Small intestine (tissue), 7 donors: Measurements from ENCODE around the gene RAX. TPM values are rescaled to one million over a fixed set of nuclear protein-coding genes. Genes with fewer than 3 reads are reported as not detected.

Experiments used
- DNase-seq, 2 donors: peaks; one replicate each; pipeline versions ENCODE4 v3.0.0 to v3.0.0-alpha.2; 2013
- FAIRE-seq: peaks from 2 replicates; lab custom pipeline; 2012; peaks lifted over from hg19 to GRCh38; lab: Jason Lieb, UNC
- H3K27ac ChIP-seq, 3 donors: one replicate each; pipeline ENCODE4 v1.5.1; 2013; ENCODE audit warnings: low read length in 2 of 3, mild to moderate bottlenecking in 2 of 3, control low read depth in 1 of 3, inconsistent platforms in 1 of 3, low read depth in 1 of 3, moderate library complexity in 1 of 3
- H3K27me3 ChIP-seq, 3 donors: one replicate each; pipeline ENCODE4 v1.6.1; 2013; ENCODE audit warnings: low read length in 3 of 3, inconsistent platforms in 1 of 3; ENCODE audit not compliant: control insufficient read depth in 3 of 3, insufficient read depth in 3 of 3
- H3K36me3 ChIP-seq, 3 donors: one replicate each; pipeline ENCODE4 v1.6.1; 2013; ENCODE audit warnings: low read length in 3 of 3, inconsistent platforms in 1 of 3, low read depth in 1 of 3, mild to moderate bottlenecking in 1 of 3, moderate library complexity in 1 of 3; ENCODE audit not compliant: control insufficient read depth in 3 of 3, insufficient read depth in 2 of 3
- H3K4me1 ChIP-seq, 3 donors: one replicate each; pipeline ENCODE4 v1.6.1; 2013; ENCODE audit warnings: low read length in 2 of 3, inconsistent platforms in 1 of 3, low read depth in 1 of 3, mild to moderate bottlenecking in 1 of 3, moderate library complexity in 1 of 3; ENCODE audit not compliant: control insufficient read depth in 3 of 3, insufficient read depth in 2 of 3
- H3K4me3 ChIP-seq, 3 donors: one replicate each; pipeline ENCODE4 v1.5.1; 2013; ENCODE audit warnings: low read length in 3 of 3, control low read depth in 1 of 3, inconsistent platforms in 1 of 3, low read depth in 1 of 3, mild to moderate bottlenecking in 1 of 3, moderate library complexity in 1 of 3
- H3K9me3 ChIP-seq, 2 donors: one replicate each; pipeline ENCODE4 v1.6.1; 2013; ENCODE audit warnings: low read depth in 1 of 2, low read length in 1 of 2; ENCODE audit not compliant: control insufficient read depth in 2 of 2, insufficient read depth in 1 of 2
- WGBS, 3 donors: extraction: QIAGEN DNeasy Blood & Tissue Kit; methylation state at CpG; one replicate each; pipeline ENCODE4 v1.1.7; 2013; 5-methylcytosine and 5-hydroxymethylcytosine counted together
- polyA plus RNA-seq, 4 donors: library from polyadenylated mRNA; stranded (reverse) in 3 of 4; unstranded in 1 of 4; fragments of 200-250 nt in 3 of 4; fragments of 120-200 nt in 1 of 4; gene quantifications; one replicate each; pipeline versions ENCODE4 v1.2.1 to v1.2.3, GENCODE V29; 2013
- donor health status: healthy with polysubstance abuse.
- donor health status: control.
- donor health status: control.
- donor health status: Bipolar disorder and iron deficiency.
- donor health status: healthy.

The RAX gene
- polyA plus RNA-seq, 4 donors, result 0.01 TPM; not detected in 3

GRCh38 chr18:59231877-59232276 is 41.4 kb downstream of the RAX start:
- no peak for FAIRE-seq

GRCh38 chr18:59231114-59231513 is 42.1 kb downstream of the RAX start:
- WGBS, 3 donors, result 65 to 70% (median 66%) methylated on average over 5 of the region's 5 CpGs
- Histone ChIP-seq H3K36me3 (no peaks in the 10 kb centered on the region), H3K27ac (no peak overlapping the region), H3K27me3 (peaks cover 0 to 13% (median 0%) of the 10 kb centered on the region in 3 donors), H3K4me3 (no peak overlapping the region), H3K9me3 (no peaks in the 10 kb centered on the region), H3K4me1 (no peaks in the 10 kb centered on the region)
- FAIRE-seq (no peak), DNase-seq (no peak)

More at GRCh38 chr18:59231877-59232276, 41.4 kb downstream of the RAX start:
- H3K27ac ChIP-seq, result no peak overlapping the region
- H3K36me3 ChIP-seq, result no peaks in the 10 kb centered on the region
- WGBS, 3 donors, result 86 to 88% (median 87%) methylated on average over 2 of the region's 2 CpGs
- H3K9me3 ChIP-seq, result no peaks in the 10 kb centered on the region
- no peak overlapping the region for H3K4me3 ChIP-seq
- no peaks in the 10 kb centered on the region for H3K4me1 ChIP-seq
- peaks cover 0 to 9% (median 0%) of the 10 kb centered on the region in 3 donors for H3K27me3 ChIP-seq
- DNase-seq, result no peak

GRCh38 chr18:59229701-59230443 is 43.4 kb downstream of the RAX start:
- no peaks in the 10 kb centered on the region for H3K9me3 ChIP-seq
- 70 to 72% (median 71%) methylated on average over 6 of the region's 6 CpGs for WGBS, 3 donors
- no peaks in the 10 kb centered on the region for H3K4me1 ChIP-seq

GRCh38 chr18:59229191-59229590 is 44.1 kb downstream of the RAX start:
- WGBS, 3 donors, result 86 to 87% (median 86%) methylated on average over 2 of the region's 2 CpGs

More at GRCh38 chr18:59229701-59230443, 43.4 kb downstream of the RAX start:
- no peak for DNase-seq
- Histone ChIP-seq H3K27ac (no peak overlapping the region), H3K4me3 (no peak overlapping the region), H3K27me3 (peaks cover 0 to 13% (median 0%) of the 10 kb centered on the region in 3 donors), H3K36me3 (no peaks in the 10 kb centered on the region)
- FAIRE-seq, result no peak

GRCh38 chr18:59228351-59228750 is 44.9 kb downstream of the RAX start:
- no peak for FAIRE-seq
- 24 to 40% (median 26%) methylated on average over 1 of the region's 1 CpG for WGBS, 3 donors
- H3K36me3 ChIP-seq, result no peaks in the 10 kb centered on the region
- no peaks in the 10 kb centered on the region for H3K9me3 ChIP-seq
- no peak overlapping the region for H3K4me3 ChIP-seq
- H3K27ac ChIP-seq, result no peak overlapping the region
- no peaks in the 10 kb centered on the region for H3K4me1 ChIP-seq
- DNase-seq, result no peak
- peaks cover 0 to 21% (median 0%) of the 10 kb centered on the region in 3 donors for H3K27me3 ChIP-seq

More at GRCh38 chr18:59229191-59229590, 44.1 kb downstream of the RAX start:
- H3K27ac ChIP-seq, result no peak overlapping the region
- no peak overlapping the region for H3K4me3 ChIP-seq
- no peaks in the 10 kb centered on the region for H3K4me1 ChIP-seq
- DNase-seq (no peak), FAIRE-seq (no peak)
- no peaks in the 10 kb centered on the region for H3K36me3 ChIP-seq
- no peaks in the 10 kb centered on the region for H3K9me3 ChIP-seq
- H3K27me3 ChIP-seq, result peaks cover 0 to 15% (median 0%) of the 10 kb centered on the region in 3 donors

- WGBS, 3 donors, result 71 to 76% (median 73%) methylated on average over 2 of the region's 2 CpGs
Measured at GRCh38 chr18:59222341-59222740, 50.9 kb downstream of the RAX start.

GRCh38 chr18:59220784-59221765 is 52.2 kb downstream of the RAX start:
- H3K9me3 ChIP-seq, result no peaks in the 10 kb centered on the region
- FAIRE-seq (no peak), DNase-seq (peak in 1 of 2 donors; percentile 4)
- no peaks in the 10 kb centered on the region for H3K36me3 ChIP-seq
- H3K27me3 ChIP-seq, result peaks cover 10 to 65% (median 29%) of the 10 kb centered on the region in 3 donors
- no peak overlapping the region for H3K4me3 ChIP-seq
- no peaks in the 10 kb centered on the region for H3K4me1 ChIP-seq
- WGBS, 3 donors, result 4 to 10% (median 10%) methylated on average over 46 to 47 of the region's 47 CpGs
- no peak overlapping the region for H3K27ac ChIP-seq

More at GRCh38 chr18:59222341-59222740, 50.9 kb downstream of the RAX start:
- no peak overlapping the region for H3K27ac ChIP-seq
- H3K27me3 ChIP-seq, result peaks cover 10 to 65% (median 29%) of the 10 kb centered on the region in 3 donors
- H3K4me3 ChIP-seq, result no peak overlapping the region
- no peaks in the 10 kb centered on the region for H3K36me3 ChIP-seq
- H3K4me1 ChIP-seq, result no peaks in the 10 kb centered on the region
- FAIRE-seq, result no peak
- DNase-seq, result no peak
- H3K9me3 ChIP-seq, result no peaks in the 10 kb centered on the region

- Histone ChIP-seq H3K27ac (no peak overlapping the region), H3K27me3 (peaks cover 10 to 65% (median 29%) of the 10 kb centered on the region in 3 donors), H3K36me3 (no peaks in the 10 kb centered on the region), H3K4me3 (no peak overlapping the region), H3K4me1 (no peaks in the 10 kb centered on the region), H3K9me3 (no peaks in the 10 kb centered on the region)
- FAIRE-seq (no peak), DNase-seq (peak in 1 of 2 donors; percentile 6)
- WGBS, 3 donors, result 4 to 10% (median 9%) methylated on average over 39 to 46 of the region's 46 CpGs
Measured at GRCh38 chr18:59220164-59220783, 53.0 kb downstream of the RAX start.
